GM04504 (cell line): ENCODE data around the gene TJP2.

Experiments
- DNase-seq: peaks from one replicate; pipeline ENCODE4 v3.0.0-alpha.2; 2012; ENCODE audit warnings: low read depth

The TJP2 gene

GRCh38 chr9:69232135-69232534 lies 58.1 kb downstream of the TJP2 start:
- DNase-seq: no peak

- DNase-seq: no peak
Measured at GRCh38 chr9:69234683-69235082, 60.6 kb downstream of the TJP2 start.

DNA sequence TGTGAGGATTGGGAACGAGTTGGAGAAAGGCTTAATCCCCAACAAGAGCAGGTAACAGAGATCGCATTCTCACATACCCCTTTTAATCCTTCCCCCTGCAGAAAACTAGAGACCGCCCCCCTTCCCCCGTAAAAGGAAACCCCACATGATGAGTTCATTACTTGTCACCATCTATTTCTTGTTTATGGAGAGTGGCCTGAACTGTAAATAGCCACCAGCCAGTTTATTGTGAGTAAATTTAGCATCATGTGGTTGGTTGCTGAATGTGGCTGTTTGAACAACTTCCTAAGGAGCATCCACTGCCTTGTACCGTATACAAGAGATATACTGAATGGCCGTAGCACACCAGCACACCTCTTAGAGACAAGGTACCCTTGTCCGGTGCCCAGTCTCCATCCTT lies 62.1 kb downstream of the TJP2 start:
- no peak for DNase-seq

- DNase-seq: no peak
Measured at GRCh38 chr9:69237702-69238295, 63.7 kb downstream of the TJP2 start.

GRCh38 chr9:69243116-69243515 lies 69.0 kb downstream of the TJP2 start:
- no peak for DNase-seq

DNA sequence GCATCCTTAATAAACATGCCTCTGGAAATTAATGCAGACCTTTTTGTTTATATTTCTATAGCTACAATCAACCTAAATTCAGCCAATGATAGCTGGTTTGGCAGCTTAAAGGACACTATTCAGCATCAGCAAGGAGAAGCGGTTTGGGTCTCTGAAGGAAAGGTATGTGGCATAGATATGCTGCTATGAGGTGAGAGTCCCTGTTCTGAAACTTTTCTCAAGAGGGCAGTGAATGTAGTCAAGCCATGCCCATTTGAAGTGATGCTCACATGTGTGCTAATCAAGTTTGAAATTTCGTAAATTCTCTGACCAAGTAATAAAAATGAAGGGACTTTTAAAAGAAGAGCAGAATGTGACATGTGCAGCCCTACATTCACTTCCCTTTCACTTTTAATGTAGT lies 72.6 kb downstream of the TJP2 start:
- no peak for DNase-seq

DNA sequence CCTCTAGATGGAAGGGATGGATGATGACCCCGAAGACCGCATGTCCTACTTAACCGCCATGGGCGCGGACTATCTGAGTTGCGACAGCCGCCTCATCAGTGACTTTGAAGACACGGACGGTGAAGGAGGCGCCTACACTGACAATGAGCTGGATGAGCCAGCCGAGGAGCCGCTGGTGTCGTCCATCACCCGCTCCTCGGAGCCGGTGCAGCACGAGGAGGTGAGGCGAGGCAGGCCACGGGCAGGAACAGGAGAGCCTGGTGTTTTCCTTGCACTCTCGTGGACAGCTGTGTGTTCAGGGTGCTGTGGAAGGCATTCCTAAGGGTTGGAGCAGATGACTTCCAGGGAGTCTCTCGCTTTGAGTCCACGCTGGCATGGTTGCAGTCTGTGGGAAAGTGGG lies 73.9 kb downstream of the TJP2 start:
- DNase-seq: no peak

GRCh38 chr9:69249337-69249736 lies 75.3 kb downstream of the TJP2 start:
- DNase-seq: no peak

- no peak for DNase-seq
Measured at GRCh38 chr9:69250681-69251080, 76.6 kb downstream of the TJP2 start.

DNA sequence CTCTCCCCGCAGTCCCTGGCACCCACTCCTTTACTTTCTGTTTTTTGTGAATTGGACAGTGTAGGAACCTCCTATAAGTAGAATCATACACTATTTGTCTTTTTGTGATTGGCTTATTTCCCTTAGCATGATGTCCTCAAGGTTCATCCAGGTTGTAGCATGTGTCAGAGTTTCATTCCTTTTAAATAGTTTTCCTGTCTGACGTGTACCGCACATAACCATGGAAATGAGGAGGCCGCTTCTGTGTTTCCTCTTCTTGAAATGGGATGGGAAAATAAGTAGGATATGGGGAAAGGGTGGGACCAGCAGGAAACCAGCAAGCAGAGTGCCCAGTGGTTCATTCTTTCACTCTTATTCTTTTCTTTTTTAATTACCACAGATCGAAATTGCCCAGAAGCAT lies 78.4 kb downstream of the TJP2 start:
- DNase-seq: no peak

DNA sequence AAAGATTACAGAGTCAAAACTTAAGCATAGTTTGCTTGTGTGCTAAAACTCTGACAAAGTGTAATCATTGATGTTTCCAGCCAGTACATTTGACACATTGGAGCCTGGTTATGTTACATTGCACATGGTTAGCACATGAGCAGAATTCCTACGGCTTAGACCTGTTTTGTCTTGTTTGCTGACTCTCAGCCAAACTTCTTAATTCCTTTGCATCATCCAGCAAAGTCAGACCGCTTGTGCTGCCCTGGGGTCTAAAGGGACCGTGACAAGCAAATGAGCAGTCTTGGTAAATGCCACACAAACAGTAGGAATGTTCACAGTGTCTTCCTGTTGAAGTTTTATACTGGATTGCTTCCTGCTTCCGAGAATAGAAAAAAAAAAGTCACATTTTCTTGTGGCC lies 79.0 kb downstream of the TJP2 start:
- peak; percentile 10 for DNase-seq

GRCh38 chr9:69254223-69254622 lies 80.1 kb downstream of the TJP2 start:
- DNase-seq: no peak

DNA sequence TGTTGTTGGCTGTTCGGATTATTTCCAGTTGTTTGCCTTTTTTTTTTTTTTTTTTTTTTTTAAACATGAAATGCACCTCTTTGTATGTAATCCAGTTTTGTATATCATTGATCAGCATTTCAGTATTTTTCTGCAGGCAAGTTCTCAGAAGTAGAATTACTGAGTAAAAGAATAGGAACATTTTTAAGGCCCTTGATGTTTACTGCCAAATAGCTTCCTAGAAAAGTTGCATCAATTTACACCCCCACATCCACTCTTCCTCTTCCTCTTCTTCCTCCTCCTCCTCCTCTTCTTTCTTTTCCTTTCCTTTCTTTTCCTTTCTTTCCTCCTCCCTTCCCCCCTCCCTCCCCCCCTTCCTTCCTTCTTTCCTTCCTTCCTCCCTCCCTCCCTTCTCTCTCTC lies 81.5 kb downstream of the TJP2 start:
- no peak for DNase-seq

DNA sequence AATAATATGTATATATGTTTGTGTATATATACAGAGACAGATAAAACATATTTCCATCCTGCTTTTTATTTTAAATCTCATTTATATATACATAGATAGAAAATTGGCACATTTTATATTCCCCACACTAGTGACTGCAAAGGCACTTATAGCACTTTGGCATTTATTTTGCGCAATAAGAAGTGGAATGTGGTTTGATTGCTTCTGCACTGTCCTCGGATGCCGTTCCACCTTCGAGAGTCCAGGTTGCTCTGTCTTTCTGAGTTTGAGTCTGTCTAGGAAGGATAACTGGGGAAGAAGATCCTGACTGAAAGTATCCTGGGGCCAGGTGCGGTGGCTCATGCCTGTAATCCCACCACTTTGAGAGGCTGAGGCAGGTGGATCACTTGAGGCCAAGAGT lies 84.5 kb downstream of the TJP2 start:
- DNase-seq: no peak

DNA sequence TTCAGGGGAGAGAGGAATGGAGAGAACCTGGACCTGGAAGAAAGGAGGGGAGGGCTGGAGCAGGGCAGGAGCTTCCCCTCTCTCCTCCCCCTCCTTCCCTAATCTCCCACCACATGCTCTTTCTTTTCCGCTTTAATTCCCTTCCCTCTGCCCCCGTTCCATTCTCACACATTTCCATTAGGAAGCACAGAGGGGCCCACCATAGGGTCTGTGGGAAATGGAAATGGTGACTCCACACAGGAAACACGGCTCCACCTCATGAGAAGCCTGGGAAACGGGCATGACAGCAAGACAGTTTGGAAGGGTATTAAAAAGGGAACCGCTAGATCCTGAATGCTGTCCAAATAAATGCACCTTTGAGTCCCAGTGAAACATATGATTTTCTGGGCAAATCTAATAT lies 86.1 kb downstream of the TJP2 start:
- no peak for DNase-seq

DNA sequence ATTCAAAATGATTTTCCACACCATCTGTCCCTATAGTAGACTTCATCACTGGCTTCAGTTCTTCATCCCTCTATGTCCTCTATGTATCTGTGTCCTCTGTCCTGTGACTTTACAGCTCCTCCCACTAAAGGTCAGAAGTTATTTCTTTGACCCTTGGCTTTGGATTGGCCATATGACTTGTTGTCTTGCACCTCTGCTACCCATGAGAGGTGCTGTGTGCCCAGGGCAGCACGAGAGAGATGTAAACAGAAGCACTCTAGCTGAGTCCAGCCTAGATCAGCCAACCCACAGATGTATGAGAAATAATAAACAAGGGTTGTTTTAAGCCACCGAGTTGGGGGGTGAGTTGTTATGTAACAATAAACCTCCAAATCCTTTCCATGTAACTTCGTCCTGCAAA lies 87.6 kb downstream of the TJP2 start:
- DNase-seq: no peak

GRCh38 chr9:69264526-69264925 lies 90.4 kb downstream of the TJP2 start:
- no peak for DNase-seq

GRCh38 chr9:69265891-69266290 lies 91.8 kb downstream of the TJP2 start:
- DNase-seq: no peak

DNA sequence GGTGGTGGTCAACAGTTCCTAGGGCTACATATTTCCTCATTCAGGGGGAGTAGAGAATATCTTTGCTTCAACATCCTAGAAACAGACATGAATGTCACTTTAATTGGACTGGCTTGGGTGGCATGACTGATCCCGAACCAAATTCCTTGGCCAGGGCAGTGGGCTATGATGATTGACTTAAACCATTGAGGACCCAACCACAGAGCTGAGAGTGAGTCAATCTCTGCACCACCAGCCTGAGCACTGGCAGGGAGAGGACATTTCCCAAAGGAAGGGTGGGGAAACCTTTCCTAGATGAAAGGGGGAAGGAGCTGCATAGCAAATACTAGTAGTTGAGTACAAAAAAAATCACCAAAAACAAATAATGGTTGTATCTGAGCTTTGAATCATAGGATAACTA lies 98.1 kb downstream of the TJP2 start:
- no peak for DNase-seq

GRCh38 chr9:69273161-69273560 lies 99.1 kb downstream of the TJP2 start:
- DNase-seq: no peak

- DNase-seq: no peak
Measured at GRCh38 chr9:69276775-69277174, 102.7 kb downstream of the TJP2 start.

DNA sequence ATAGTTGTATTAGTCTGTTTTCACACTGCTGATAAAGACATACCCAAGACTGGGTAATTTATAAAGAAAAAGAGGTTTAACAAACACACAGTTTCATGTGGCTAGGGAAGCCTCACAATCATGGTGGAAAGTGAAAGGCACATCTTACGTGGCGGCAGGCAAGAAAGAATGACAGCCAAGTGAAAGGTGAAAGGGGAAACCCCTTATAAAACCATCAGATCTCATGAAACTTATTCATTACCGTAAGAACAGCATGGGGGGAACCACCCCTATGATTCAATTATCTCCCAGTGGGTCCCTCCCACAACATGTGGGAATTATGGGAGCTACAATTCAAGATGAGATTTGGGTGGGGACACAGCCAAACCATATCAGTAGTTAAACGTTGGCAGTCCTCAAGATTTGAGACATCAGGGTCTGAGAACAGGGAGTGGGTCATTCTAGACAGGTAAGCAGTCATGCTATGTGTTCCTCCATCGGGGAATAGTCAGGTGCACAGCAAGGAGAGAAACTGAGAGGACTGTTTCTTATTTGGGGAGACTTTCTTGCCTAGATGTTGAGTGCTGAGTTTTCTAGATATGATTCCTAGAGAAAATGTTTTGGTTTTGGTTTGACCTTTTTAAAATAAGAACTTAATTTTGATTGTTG lies 105.1 kb downstream of the TJP2 start:
- no peak for DNase-seq

DNA sequence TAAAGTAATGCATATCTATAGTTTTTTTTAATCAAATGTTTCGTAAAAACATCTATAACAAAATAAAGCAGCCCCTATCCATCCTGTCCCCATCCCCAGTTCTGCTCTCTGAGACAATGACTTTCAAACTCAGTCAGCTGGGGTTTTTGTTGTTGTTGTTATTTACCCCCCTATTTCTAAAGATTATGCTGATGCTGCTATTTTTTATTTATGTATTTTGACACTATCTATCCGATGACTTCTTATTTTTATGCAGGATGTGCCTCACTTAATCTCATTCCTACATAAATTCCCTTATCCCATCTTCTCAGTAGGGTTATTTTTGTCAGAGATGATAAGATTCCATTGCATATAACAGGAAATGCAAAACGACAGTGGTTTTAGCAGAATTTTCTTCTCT lies 105.7 kb downstream of the TJP2 start:
- DNase-seq: no peak

DNA sequence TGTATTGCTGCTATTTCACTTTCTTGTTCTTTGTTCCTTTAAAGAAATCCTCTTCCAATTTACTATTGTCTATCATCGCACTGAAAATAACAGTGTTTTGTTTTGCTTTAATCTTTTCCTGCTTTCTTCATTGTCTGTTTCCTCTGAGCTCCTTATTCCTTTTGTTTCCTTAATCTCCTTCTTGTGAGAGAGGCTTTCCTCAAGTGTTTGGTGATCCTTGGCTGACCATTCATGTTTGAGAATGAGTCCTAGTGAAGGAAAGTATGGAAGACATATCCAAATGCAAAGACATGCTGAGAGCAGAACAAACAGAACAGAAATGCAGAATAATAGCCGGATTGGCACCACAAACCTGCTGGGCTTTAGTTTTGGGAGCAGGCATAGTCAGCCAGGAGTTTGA lies 108.9 kb downstream of the TJP2 start:
- no peak for DNase-seq
